IMR-90 (cell line): ENCODE measurements around the gene RIPOR3. TPM values are rescaled to one million over a fixed set of nuclear protein-coding genes. Genes with fewer than 3 reads are reported as not detected.

Experiments
- ATAC-seq: fragments of 200-7000 bp; cut with Tn5 transposase; 2 replicates; pipeline ENCODE4 v1.9.1; 2020; ENCODE audit warnings: low read depth, mild to moderate bottlenecking, moderate library complexity
- BruUV-seq: library from RNA; stranded (reverse); fragments of 400-500 nt; replicated peaks from 2 replicates; lab custom pipeline; 2021; lab: Mats Ljungman, UMichigan
- CTCF ChIA-PET: fragments of 300-600 bp; formaldehyde crosslinking; extraction: SDS; loops from one replicate; lab custom pipeline; 2021; ENCODE audit warnings: antibody characterized with exemption; lab: Yijun Ruan, JAX
- POLR2A ChIA-PET: fragments of 300-600 bp; sonication (Branson Sonifier 250); formaldehyde crosslinking; loops from one replicate; lab custom pipeline; 2022; ENCODE audit warnings: antibody characterized with exemption; ENCODE audit not compliant: unreplicated experiment; lab: Charles Lee
- DNase-seq: peaks from one replicate; pipeline ENCODE4 v3.0.0; 2013
- H2AFZ ChIP-seq: replicated peaks from 2 replicates; pipeline ENCODE3; 2013; ENCODE audit warnings: low read length, mild to moderate bottlenecking; ENCODE audit not compliant: poor library complexity
- H2AK5ac ChIP-seq: 2 replicates; pipeline ENCODE4 v1.6.1; 2013; ENCODE audit warnings: low read depth, low read length, inconsistent platforms
- H2AK9ac ChIP-seq: replicated peaks from 2 replicates; pipeline ENCODE3; 2013; ENCODE audit warnings: mild to moderate bottlenecking, low read depth, low read length, moderate library complexity; ENCODE audit not compliant: poor library complexity
- H2BK120ac ChIP-seq: 2 replicates; pipeline ENCODE4 v1.6.1; 2013; ENCODE audit warnings: low read depth, low read length, inconsistent platforms
- H2BK15ac ChIP-seq: 3 replicates; pipeline ENCODE4 v1.6.1; 2013; ENCODE audit warnings: low read depth, low read length, inconsistent platforms
- H2BK20ac ChIP-seq: 2 replicates; pipeline ENCODE4 v1.6.1; 2013; ENCODE audit warnings: low read depth, mild to moderate bottlenecking, inconsistent platforms, low read length, moderate library complexity
- H2BK5ac ChIP-seq: 2 replicates; pipeline ENCODE4 v1.6.1; 2013; ENCODE audit warnings: mild to moderate bottlenecking, low read depth, low read length, inconsistent platforms; ENCODE audit not compliant: poor library complexity, severe bottlenecking
- H3K14ac ChIP-seq: replicated peaks from 2 replicates; pipeline ENCODE4 v1.6.1; 2013; ENCODE audit warnings: low read depth, low read length, inconsistent platforms
- H3K18ac ChIP-seq: 2 replicates; pipeline ENCODE4 v1.6.1; 2013; ENCODE audit warnings: low read depth, low read length, control low read depth
- H3K23ac ChIP-seq: 2 replicates; pipeline ENCODE4 v1.6.1; 2013; ENCODE audit warnings: low read depth, low read length, inconsistent platforms
- H3K27ac ChIP-seq: 2 replicates; pipeline ENCODE4 v1.5.1; 2013; ENCODE audit warnings: mild to moderate bottlenecking, control low read depth, low read length; ENCODE audit not compliant: insufficient read depth
- H3K27me3 ChIP-seq: 2 replicates; pipeline ENCODE4 v1.6.1; 2013; ENCODE audit warnings: low read length; ENCODE audit not compliant: control insufficient read depth, insufficient read depth
- H3K36me3 ChIP-seq: 2 replicates; pipeline ENCODE4 v1.6.1; 2013; ENCODE audit warnings: low read length, mixed read lengths; ENCODE audit not compliant: control insufficient read depth, insufficient read depth
- H3K4ac ChIP-seq: 2 replicates; pipeline ENCODE4 v1.6.1; 2013; ENCODE audit warnings: low read depth, low read length, inconsistent platforms
- H3K4me1 ChIP-seq: 2 replicates; pipeline ENCODE4 v1.6.1; 2013; ENCODE audit warnings: low read length, mixed read lengths; ENCODE audit not compliant: control insufficient read depth, insufficient read depth
- H3K4me2 ChIP-seq: 2 replicates; pipeline ENCODE4 v1.6.1; 2013; ENCODE audit warnings: low read depth, mild to moderate bottlenecking, control low read depth, low read length, moderate library complexity
- H3K4me3 ChIP-seq: 2 replicates; pipeline ENCODE4 v1.5.1; 2013; ENCODE audit warnings: low read depth, mild to moderate bottlenecking, control low read depth, low read length, moderate library complexity; ENCODE audit not compliant: insufficient read depth
- H3K56ac ChIP-seq: 2 replicates; pipeline ENCODE4 v1.6.1; 2013; ENCODE audit warnings: low read length, inconsistent platforms; ENCODE audit not compliant: insufficient read depth; ENCODE audit errors: extremely low read depth
- H3K79me1 ChIP-seq, 2 experiments: 2 replicates each; pipeline ENCODE4 v1.6.1; 2013; ENCODE audit warnings: low read length in 2 of 2, inconsistent platforms in 1 of 2, low read depth in 1 of 2
- H3K9ac ChIP-seq: 2 replicates; pipeline ENCODE4 v1.6.1; 2013; ENCODE audit warnings: low read depth, low read length, control low read depth
- H3K9me1 ChIP-seq: 2 replicates; pipeline ENCODE4 v1.6.1; 2013; ENCODE audit warnings: low read length, inconsistent platforms; ENCODE audit not compliant: insufficient read depth
- H3K9me3 ChIP-seq: 2 replicates; pipeline ENCODE4 v1.6.1; 2013; ENCODE audit warnings: low read length; ENCODE audit not compliant: control insufficient read depth, insufficient read depth
- H4K20me1 ChIP-seq: 2 replicates; pipeline ENCODE4 v1.6.1; 2013; ENCODE audit warnings: low read length, inconsistent platforms; ENCODE audit not compliant: insufficient read depth
- H4K5ac ChIP-seq: 2 replicates; pipeline ENCODE4 v1.6.1; 2013; ENCODE audit warnings: mild to moderate bottlenecking, low read depth, low read length, control low read depth
- H4K8ac ChIP-seq, 2 experiments: 2 replicates each; pipeline ENCODE4 v1.6.1; 2013; ENCODE audit warnings: low read depth in 2 of 2, low read length in 2 of 2, control low read depth in 1 of 2, inconsistent platforms in 1 of 2
- H4K91ac ChIP-seq: 2 replicates; pipeline ENCODE4 v1.6.1; 2013; ENCODE audit warnings: low read depth, low read length, inconsistent platforms; ENCODE audit not compliant: insufficient read depth
- BHLHE40 ChIP-seq: fragments of 150-350 bp; IDR thresholded peaks from 2 replicates; pipeline ENCODE4 v1.6.1; 2016; ENCODE audit warnings: mild to moderate bottlenecking, low read depth, low read length
- CEBPB ChIP-seq: IDR thresholded peaks from 2 replicates; pipeline ENCODE4 v1.6.1; 2012; ENCODE audit warnings: low read depth, low read length, improper control_type of control experiment
- CHD1 ChIP-seq: IDR thresholded peaks from 2 replicates; pipeline ENCODE4 v1.6.1; 2012; ENCODE audit warnings: low read depth, low read length, improper control_type of control experiment
- CTCF ChIP-seq: conservative IDR thresholded peaks from 2 replicates; pipeline ENCODE4 v1.5.1; 2012; ENCODE audit warnings: mild to moderate bottlenecking, low read depth, low read length, improper control_type of control experiment
- ELK1 ChIP-seq: fragments of 150-350 bp; IDR thresholded peaks from 2 replicates; pipeline ENCODE4 v1.6.1; 2016; ENCODE audit warnings: low read depth, mild to moderate bottlenecking, low read length, moderate library complexity, borderline replicate concordance
- FOS ChIP-seq: fragments of 150-350 bp; IDR thresholded peaks from 2 replicates; pipeline ENCODE4 v1.6.1; 2016; ENCODE audit warnings: low read depth, low read length
- MAFK ChIP-seq: IDR thresholded peaks from 2 replicates; pipeline ENCODE4 v1.6.1; 2012; ENCODE audit warnings: low read depth, low read length, improper control_type of control experiment
- MAZ ChIP-seq: IDR thresholded peaks from 2 replicates; pipeline ENCODE4 v1.6.1; 2012; ENCODE audit warnings: low read depth, mild to moderate bottlenecking, low read length, improper control_type of control experiment, moderate library complexity, borderline replicate concordance
- MXI1 ChIP-seq: IDR thresholded peaks from 2 replicates; pipeline ENCODE4 v1.6.1; 2012; ENCODE audit warnings: low read depth, mild to moderate bottlenecking, low read length, moderate library complexity, borderline replicate concordance
- NFE2L2 ChIP-seq: fragments of 150-350 bp; IDR thresholded peaks from 2 replicates; pipeline ENCODE4 v1.6.1; 2016; ENCODE audit warnings: low read depth, mild to moderate bottlenecking, low read length
- POLR2A ChIP-seq: IDR thresholded peaks from 2 replicates; pipeline ENCODE4 v1.6.1; 2012; ENCODE audit warnings: mild to moderate bottlenecking, low read depth, low read length
- RAD21 ChIP-seq: IDR thresholded peaks from 2 replicates; pipeline ENCODE4 v1.6.1; 2012; ENCODE audit warnings: low read length, improper control_type of control experiment
- RCOR1 ChIP-seq: IDR thresholded peaks from 2 replicates; pipeline ENCODE4 v1.6.1; 2012; ENCODE audit warnings: mild to moderate bottlenecking, low read length, improper control_type of control experiment; ENCODE audit not compliant: insufficient replicate concordance
- RFX5 ChIP-seq: IDR thresholded peaks from 2 replicates; pipeline ENCODE4 v1.8.0; 2012; ENCODE audit warnings: low read depth, mild to moderate bottlenecking, low read length, moderate library complexity
- SMC3 ChIP-seq: fragments of 150-350 bp; IDR thresholded peaks from 2 replicates; pipeline ENCODE4 v1.6.1; 2016; ENCODE audit warnings: low read depth, mild to moderate bottlenecking, antibody characterized with exemption, low read length, moderate library complexity
- USF2 ChIP-seq: fragments of 150-350 bp; IDR thresholded peaks from 2 replicates; pipeline ENCODE4 v1.6.1; 2017; ENCODE audit warnings: mild to moderate bottlenecking, antibody characterized with exemption, low read length, low read depth
- WGBS, 2 experiments: methylation state at CpG; one replicate each; pipeline versions ENCODE4 v1.1.5 to v1.1.7; 2013; ENCODE audit warnings: missing lambda C conversion rate in 2 of 2; ENCODE audit not compliant: insufficient read length in 1 of 2; ENCODE audit errors: extremely low coverage in 2 of 2; 5-methylcytosine and 5-hydroxymethylcytosine counted together
- dilution Hi-C: fragments of 300-500 bp; cut with HindIII; formaldehyde crosslinking; loops from one replicate; pipeline ENCODE4 v1.14.3; 2018; ENCODE audit warnings: low sequenced_read_pairs; ENCODE audit not compliant: unreplicated experiment
- in situ Hi-C: fragments of 300-500 bp; cut with MboI; formaldehyde crosslinking; loops from 3 replicates; pipeline ENCODE4 v1.14.3; 2019; ENCODE audit warnings: low sequenced_read_pairs, inconsistent platforms, mixed read lengths
- intact Hi-C: fragments of 100-400 bp; cut with micrococcal nuclease; formaldehyde crosslinking; loops from 2 replicates; pipeline ENCODE4 v1.10.0; 2022
- polyA plus RNA-seq, 3 experiments: library from polyadenylated mRNA; depleted of rRNA; stranded (reverse); fragments of >200 nt; gene quantifications; 2 replicates each; pipeline ENCODE4 v1.2.3, GENCODE V29; 2012; ENCODE audit warnings: low replicate concordance in 1 of 3
- total RNA-seq: library from RNA; depleted of rRNA; stranded (reverse); fragments of >200 nt; gene quantifications from 2 replicates; pipeline ENCODE4 v1.2.3, GENCODE V29; 2012

Gene RIPOR3
- total and polyA plus RNA-seq, 2 of the 4 experiments (the other 2 are of a cell fraction), result 0.54 to 1.7 TPM

GRCh38 chr20:50713657-50714101, 22.3 kb upstream of the RIPOR3 start:
- Histone ChIP-seq H3K23ac (no peak overlapping the region), H2AK9ac (no peak overlapping the region), H2AK5ac (peak overlapping the region; percentile 74; the same call in 1 of the 2 replicates), H2BK120ac (peak overlapping the region; percentile 80; the same call in 1 of the 2 replicates), H3K4me3 (no peak overlapping the region), H4K20me1 (no peaks in the 10 kb centered on the region), H4K8ac (peak overlapping the region in 1 of 2 experiments; percentile 85; a peak in 1 of 4 replicates), H4K5ac (peak overlapping the region; percentile 51), H3K56ac (no peak overlapping the region), H3K4ac (peak overlapping the region; percentile 73), H3K27me3 (no peaks in the 10 kb centered on the region), H3K9me1 (peaks cover 8% of the 10 kb centered on the region), H3K27ac (no peak overlapping the region), H2BK20ac (peak overlapping the region; percentile 79), H3K36me3 (no peaks in the 10 kb centered on the region), H3K18ac (peak overlapping the region; percentile 47; the same call in 1 of the 2 replicates), H3K4me1 (peaks cover 15% of the 10 kb centered on the region), H3K9me3 (no peaks in the 10 kb centered on the region), H2AFZ (peak overlapping the region; percentile 81), H3K14ac (peak overlapping the region; percentile 55), H2BK5ac (no peak overlapping the region), H3K9ac (no peak overlapping the region), H3K79me1 (0 out of 4 replicates have a peak, but pooled peaks cover 0 to 3% of the 10 kb centered on the region in 2 experiments), H3K4me2 (no peak overlapping the region), H4K91ac (peak overlapping the region; percentile 0), H2BK15ac (peak overlapping the region; percentile 39; the same call in 2 of the 3 replicates)
- dilution Hi-C loops, result no loop called here
- WGBS, 2 experiments, result no CpG with 5 or more reads among the region's 7 CpGs
- BruUV-seq, result no TSS peak
- in situ Hi-C loops, result no loop called here
- DNase-seq (peak; percentile 61), ATAC-seq (peak; percentile 65)
- ChIA-PET POLR2A (no interaction called here), CTCF (interaction anchor here (0.7 to 1.9 kb wide), 5 partner anchors 10 to 77 kb away, joined by 3 to 11 read pairs (median 3); partner anchors contain the start of gene RIPOR3)
- no peak for TF ChIP-seq CEBPB
- TF ChIP-seq ELK1, result no peak
- no peak for TF ChIP-seq POLR2A
- TF ChIP-seq RCOR1, result no peak
- peak; percentile 59 for TF ChIP-seq CTCF
- no peak for TF ChIP-seq USF2
- no peak for TF ChIP-seq MXI1
- TF ChIP-seq RFX5, result no peak
- no peak for TF ChIP-seq BHLHE40
- TF ChIP-seq NFE2L2, result no peak
- no peak for TF ChIP-seq CHD1
- TF ChIP-seq SMC3, result peak; percentile 49
- TF ChIP-seq MAZ, result no peak
- no peak for TF ChIP-seq FOS
- TF ChIP-seq RAD21, result peak; percentile 66
- no peak for TF ChIP-seq MAFK
- intact Hi-C loops, result no loop called here
